HG02763 (cell line): ENCODE measurements around the gene GNAZ.
"Not testable (repeated sequence)": the region's sequence is repeated elsewhere in the genome, so short reads cannot be mapped to it uniquely, and the experiment has no call there.

Experiments
- ATAC-seq: cut with Tn5 transposase; IDR thresholded peaks from one replicate; pipeline ENCODE4 v1.9.1; 2021; ENCODE audit warnings: mild to moderate bottlenecking, moderate library complexity; ENCODE audit not compliant: unreplicated experiment

The GNAZ gene

GRCh38 chr22:23070418-23071229, at the start of gene GNAZ:
GNAZ (plus strand) TSS chr22:23070519; CDS start chr22:23095696, 25,177 bp downstream.
- ATAC-seq = peak; percentile 29

- no peak for ATAC-seq
Measured at GRCh38 chr22:23020659-23021293, 49.5 kb upstream of the GNAZ start.

GRCh38 chr22:23021660-23022353, 48.5 kb upstream of the GNAZ start:
- ATAC-seq = not testable (repeated sequence)

- no peak for ATAC-seq
Measured at GRCh38 chr22:23023294-23023693, 47.0 kb upstream of the GNAZ start.

GRCh38 chr22:23026777-23027176, 43.5 kb upstream of the GNAZ start:
- ATAC-seq = no peak

- ATAC-seq = not testable (repeated sequence)
Measured at GRCh38 chr22:23027849-23028248, 42.5 kb upstream of the GNAZ start.

GRCh38 chr22:23029521-23030228, 40.6 kb upstream of the GNAZ start:
- ATAC-seq = no peak

- no peak for ATAC-seq
Measured at GRCh38 chr22:23031381-23031780, 38.9 kb upstream of the GNAZ start.

GRCh38 chr22:23031786-23032185, 38.5 kb upstream of the GNAZ start:
- no peak for ATAC-seq

- no peak for ATAC-seq
Measured at GRCh38 chr22:23032658-23033057, 37.7 kb upstream of the GNAZ start.

- ATAC-seq = no peak
Measured at GRCh38 chr22:23033116-23033905, 37.0 kb upstream of the GNAZ start.

GRCh38 chr22:23034621-23035556, 35.4 kb upstream of the GNAZ start:
- ATAC-seq = no peak

- ATAC-seq = no peak
Measured at GRCh38 chr22:23035557-23036277, 34.6 kb upstream of the GNAZ start.

GRCh38 chr22:23036684-23037428, 33.5 kb upstream of the GNAZ start:
- no peak for ATAC-seq

GRCh38 chr22:23037429-23038333, 32.6 kb upstream of the GNAZ start:
- no peak for ATAC-seq

- ATAC-seq = no peak
Measured at GRCh38 chr22:23038334-23038642, 32.0 kb upstream of the GNAZ start.

GRCh38 chr22:23038902-23039301, 31.4 kb upstream of the GNAZ start:
- no peak for ATAC-seq
